ENCODE measurements around the gene TM7SF2.

GRCh38 chr11:65141896-65142494, 30.3 kb downstream of the TM7SF2 start:
- TF ChIP-seq CTCF (IDR thresholded peaks at IDR 0.05): no peak
- no peak for TF ChIP-seq POLR2A (IDR thresholded peaks at IDR 0.05)

All from right lobe of liver (tissue), 4 donors.